HG03097 (cell line): ENCODE data around the gene CCDC15.
"Not testable (repeated sequence)": the region's sequence is repeated elsewhere in the genome, so short reads cannot be mapped to it uniquely, and the experiment has no call there.

Experiments
- ATAC-seq: cut with Tn5 transposase; IDR thresholded peaks from one replicate; pipeline ENCODE4 v1.9.1; 2021; ENCODE audit not compliant: unreplicated experiment, low FRiP score

The CCDC15 gene

DNA sequence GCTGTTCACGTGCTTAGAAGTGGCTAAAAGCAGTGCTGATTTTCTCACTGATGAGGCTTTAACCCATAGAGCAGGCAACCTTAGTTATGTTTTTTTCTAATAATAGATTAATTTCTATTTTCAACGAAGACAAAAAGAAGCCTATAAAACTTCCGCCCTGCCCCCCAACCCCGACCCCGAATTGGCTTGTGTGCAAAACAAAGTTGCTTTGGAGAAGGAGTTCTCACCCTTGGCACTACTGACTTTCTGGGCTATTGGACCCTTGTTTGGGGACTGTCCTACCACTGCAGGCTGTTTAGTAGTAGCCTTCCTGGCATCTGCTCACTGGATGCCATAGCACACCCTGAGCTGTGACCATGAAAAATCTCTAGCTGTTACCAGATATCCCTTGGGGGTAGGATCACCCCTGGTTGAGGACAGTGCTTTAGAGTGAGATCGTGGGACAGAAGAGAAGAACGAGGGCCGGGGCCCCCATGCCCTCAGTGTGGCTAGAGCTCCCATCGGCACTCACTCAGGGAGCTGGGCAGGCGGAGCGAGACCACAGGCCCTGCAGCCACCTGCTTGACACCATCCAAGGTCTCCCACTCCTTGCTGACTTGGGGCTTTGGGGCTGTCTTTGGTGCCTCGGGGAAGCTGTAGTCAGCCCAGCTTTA lies 126.0 kb downstream of the CCDC15 start:
- no peak for ATAC-seq

DNA sequence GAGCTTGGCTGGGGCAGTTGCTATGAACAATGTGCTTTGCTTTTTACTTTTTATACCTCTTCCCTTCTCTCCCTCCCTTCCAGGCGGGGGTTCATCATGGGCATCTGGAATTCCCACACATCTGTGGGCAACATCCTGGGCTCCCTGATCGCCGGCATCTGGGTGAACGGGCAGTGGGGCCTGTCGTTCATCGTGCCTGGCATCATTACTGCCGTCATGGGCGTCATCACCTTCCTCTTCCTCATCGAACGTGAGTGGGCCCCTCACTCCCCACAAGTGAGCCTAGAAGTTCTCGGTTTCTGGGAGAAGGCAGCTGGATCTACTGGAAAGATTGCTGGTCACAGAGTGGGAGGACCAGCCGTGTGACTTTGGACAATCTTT lies 126.5 kb downstream of the CCDC15 start:
- no peak for ATAC-seq

DNA sequence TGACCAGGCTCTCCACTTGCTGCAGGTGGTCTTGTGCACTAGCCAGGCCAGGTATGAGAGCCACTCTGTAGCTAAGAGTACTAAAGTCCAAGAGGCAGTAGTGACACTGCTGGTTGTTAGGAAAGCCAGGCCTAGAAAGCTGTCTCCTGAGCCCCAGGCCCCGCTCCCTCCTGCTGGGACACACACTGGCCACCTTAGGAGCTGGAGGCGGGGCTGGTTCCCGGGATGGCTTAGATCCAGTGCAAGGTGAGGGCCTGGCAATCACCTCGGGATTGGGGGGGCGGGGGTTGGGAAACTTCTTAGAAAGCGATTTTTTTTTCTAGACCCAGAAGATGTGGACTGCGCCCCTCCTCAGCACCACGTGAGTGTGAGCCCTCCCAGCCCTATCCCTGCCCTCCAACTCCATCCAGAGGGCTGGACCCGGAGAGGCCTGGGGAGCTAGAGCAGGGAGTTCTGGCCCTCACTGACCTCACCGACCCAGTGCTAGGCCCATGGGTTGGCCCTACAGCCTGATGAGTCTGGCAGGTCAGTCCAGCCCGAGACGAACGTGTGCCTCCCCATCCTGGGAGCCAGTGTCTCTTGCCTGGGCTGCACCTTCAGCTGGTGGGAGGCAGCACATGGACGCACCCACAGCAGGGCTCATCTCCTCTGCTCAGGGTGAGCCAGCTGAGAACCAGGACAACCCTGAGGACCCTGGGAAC lies 127.2 kb downstream of the CCDC15 start:
- ATAC-seq, result no peak

DNA sequence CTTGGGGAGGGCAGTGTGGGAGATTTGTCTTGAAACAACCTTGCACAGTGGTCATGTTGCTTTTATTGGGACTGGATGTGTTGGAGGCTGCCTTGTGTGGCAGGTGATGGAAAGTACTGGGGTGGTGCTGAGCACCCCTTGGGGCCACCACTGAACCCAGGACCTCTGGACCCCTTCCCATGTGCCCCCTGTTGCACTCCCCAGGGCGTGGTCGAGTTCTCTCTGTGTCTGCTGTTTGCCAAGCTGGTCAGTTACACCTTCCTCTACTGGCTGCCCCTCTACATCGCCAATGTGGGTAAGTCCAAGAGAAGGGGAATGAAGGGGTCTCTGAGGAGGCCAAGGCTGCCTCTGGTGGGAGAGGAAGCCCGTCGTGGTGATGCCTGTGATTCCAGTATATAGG lies 128.0 kb downstream of the CCDC15 start:
- ATAC-seq, result no peak

DNA sequence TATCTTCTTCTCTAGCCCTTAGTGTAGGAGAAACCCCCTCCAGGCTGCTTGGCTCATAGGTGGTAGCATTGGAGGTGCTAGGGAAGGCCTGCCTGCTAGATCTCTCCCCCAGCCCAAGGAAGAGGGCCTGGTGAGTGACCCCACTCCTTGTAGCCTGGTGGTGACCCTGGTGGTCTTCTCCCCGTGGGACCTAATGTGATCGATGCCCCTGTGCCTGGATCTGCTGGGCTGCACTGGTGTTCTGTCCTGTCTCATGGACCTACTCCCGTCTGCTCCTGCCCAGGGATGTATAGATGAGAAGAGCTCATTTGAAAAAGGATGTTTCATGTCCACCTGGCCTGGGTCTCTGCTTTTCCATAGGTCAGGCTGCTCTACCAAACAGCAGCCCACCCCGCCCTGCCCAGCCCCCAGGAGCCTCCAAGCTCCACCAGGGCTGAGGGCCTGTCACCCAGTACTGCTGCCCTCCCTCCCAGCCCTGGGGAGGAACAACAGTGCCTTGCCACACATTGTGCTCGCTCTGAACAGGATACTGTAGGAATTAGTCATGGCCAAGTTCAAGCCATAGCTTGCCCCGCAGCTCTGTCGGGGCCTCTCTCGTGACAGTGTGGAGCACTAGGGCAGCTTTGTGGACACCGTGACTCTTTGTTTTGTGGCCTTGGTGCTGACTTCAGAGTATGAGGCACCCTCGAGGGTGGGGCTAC lies 128.8 kb downstream of the CCDC15 start:
- ATAC-seq, result no peak

DNA sequence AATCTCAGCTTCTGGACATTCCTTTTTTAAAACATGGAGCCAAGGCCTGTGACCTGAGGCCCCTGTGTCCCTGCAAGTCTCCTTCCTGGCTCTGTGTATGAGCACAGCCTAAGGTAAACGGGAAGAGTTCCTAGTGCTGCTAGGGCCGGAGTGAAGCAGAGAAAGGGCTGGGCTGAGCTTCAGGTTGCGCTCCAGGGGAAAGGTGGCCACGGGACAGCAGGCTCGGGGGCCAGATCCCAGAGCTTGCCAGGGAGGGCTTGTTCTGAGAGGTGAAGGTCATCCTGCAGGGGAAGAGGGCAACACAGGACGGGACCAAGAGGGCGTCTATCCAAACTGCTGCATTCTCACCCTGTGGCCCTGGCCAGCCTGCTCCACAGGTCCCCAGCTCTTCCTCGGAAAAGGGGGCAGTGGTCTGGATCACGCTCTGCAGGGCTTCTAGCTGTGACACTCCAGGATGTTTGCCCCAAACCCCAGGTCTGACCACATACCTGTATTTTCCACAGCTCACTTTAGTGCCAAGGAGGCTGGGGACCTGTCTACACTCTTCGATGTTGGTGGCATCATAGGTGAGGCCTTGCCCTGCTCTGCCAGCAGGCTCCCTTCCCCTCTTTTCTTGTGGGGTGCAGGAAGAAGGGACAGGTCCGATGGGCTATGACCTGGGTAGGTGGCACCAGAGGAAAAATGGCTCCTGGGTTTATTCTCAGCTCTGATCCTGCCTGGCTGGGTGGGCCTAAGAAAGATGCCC lies 129.5 kb downstream of the CCDC15 start:
- ATAC-seq, result no peak

DNA sequence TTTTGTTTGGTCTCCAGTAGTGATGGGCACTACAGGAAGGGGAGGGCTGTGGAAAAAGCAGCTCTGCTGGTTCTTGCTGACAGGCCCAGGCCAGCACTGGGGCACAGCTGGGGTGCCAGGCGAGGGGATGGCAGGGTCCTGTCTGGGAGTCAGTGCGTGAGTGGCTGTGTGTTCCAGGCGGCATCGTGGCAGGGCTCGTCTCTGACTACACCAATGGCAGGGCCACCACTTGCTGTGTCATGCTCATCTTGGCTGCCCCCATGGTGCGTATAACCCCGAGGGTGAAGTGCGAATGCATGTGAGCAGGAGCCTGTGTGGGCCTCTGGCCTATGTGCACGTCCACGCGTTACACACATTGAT lies 130.0 kb downstream of the CCDC15 start:
- ATAC-seq, result no peak

DNA sequence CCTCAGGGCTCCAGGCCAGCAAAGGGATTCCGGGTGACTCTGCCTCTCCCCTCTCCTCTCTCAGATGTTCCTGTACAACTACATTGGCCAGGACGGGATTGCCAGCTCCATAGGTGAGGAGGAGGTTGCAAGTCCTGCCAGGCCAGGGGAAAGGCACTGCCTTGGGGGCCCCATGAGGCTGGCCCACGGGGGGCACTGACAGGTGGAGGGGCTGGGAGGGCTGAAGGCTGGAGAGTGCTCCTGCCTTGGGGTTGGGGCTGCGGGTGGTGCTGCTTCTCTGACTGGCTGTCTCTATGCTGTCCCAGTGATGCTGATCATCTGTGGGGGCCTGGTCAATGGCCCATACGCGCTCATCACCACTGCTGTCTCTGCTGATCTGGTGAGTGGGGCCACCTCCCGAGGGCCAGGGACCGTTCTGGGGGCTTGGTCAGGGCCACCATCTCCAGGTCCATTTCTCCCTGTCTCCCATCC lies 130.8 kb downstream of the CCDC15 start:
- no peak for ATAC-seq

DNA sequence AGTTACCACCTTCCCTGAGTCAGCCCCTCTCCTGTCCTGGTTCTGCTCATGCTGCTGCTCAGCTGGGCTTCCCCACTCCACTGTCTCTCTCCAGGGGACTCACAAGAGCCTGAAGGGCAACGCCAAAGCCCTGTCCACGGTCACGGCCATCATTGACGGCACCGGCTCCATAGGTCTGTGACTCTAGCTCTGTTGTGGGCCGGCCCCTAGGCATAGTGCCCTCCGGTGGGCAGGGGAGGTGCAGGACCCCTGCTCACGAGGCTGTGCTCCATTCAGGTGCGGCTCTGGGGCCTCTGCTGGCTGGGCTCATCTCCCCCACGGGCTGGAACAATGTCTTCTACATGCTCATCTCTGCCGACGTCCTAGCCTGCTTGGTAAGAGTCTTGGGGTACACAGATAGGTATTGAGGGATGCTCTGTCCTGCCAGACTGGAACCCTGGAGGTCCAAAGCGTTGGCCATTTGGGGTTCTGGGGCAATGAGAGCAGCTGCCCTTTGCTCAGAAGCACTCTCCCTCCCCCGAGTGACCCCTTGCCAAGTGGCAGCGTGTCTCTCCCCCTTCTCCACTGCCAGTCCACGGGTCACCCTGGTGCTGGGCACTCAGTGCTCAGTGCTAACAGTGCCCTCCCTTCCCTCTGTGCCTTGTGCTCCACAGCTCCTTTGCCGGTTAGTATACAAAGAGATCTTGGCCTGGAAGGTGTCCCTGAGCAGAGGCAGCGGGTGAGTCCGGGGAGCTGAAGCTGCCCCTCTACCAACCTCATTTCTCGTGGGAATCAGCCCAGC lies 131.5 kb downstream of the CCDC15 start:
- ATAC-seq, result no peak

DNA sequence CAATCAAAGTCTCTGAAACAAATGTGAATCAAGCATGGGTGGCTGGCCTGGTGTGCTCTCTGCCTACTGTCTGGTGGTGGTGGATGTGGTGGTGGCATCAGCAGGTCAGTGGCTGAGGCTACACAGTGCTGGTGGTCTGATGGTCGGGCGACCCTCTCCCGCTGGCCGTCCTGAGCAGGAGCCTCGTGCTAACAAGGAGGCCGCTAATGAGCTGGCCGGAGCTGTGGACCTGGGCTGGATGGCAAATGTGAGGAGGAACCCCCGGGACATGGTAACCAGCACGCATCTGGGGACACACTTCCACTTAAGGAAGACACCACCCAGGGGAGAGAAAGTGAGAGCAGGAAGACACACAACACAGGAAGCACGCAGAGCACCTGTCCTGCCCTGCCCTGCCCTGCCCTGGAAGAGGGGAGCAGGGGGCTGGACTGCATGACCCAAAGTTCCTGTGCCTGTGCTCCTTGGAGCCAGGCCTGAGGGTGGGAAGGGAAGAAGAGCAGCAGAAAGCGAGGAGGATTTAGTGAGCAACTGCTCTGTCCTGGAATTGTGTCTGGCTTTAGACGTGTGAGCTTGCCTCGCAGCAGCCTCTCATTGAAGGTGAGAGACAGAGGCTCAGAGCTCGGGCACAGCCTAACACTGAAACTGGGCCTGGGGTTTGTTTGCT lies 132.8 kb downstream of the CCDC15 start:
- no peak for ATAC-seq

DNA sequence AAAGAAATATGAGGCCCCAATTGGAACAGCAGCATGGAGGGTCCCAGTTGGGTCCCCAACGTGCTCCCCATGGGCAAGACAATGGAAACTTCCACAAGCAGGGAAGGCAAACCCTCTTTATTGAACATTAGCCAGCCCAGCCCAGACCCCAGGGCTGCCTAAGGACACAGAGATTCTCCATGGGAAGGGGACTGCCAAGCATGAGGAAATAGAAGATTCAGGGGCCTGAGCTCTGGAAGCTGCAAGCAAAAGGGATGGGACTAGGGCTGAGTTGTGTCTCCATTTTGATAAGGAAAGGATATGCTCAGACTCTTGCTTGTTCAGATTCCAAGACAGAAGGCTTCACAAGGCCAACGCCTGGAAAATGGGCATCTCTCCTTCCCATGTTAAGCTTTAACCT lies 134.1 kb downstream of the CCDC15 start:
- no peak for ATAC-seq

DNA sequence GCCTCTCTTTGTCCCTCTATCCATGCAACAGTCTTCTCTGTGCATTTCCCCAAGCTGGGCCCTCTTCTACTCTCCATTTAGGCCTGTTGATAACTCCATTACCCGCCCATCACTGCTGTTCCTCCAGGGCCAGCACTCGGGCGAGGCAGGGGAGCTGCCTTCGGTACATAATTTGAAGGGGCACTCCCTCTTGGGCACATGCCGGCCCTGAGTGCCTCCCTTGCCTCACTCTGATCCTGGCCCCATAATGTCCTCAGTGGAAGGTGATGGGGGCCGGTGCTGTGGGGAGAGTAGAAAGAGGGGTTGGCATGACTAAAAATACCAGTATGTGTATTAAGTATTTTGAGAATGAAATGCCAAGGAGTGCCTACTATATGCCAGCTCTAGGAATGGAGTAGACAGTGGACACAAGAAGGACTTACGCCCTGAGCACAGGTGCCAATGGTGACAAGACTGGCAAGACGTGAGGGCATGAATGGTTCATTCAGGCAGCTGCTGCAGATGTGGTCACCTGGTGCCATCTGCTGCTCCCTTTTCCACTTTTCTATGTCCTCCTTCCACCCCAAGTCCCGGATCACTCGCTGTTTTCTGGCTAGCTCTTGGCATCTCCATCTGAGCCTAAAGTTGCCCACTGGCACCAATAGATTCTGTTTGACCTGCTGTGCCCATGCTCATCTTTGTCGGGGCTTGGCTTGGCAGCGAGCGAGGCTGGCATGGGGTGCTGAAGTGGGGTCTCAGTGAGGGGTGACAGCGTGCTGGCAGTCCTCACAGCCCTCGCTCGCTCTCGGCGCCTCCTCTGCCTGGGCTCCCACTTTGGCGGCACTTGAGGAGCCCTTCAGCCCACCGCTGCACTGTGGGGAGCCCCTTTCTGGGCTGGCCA lies 134.8 kb downstream of the CCDC15 start:
- ATAC-seq, result no peak

DNA sequence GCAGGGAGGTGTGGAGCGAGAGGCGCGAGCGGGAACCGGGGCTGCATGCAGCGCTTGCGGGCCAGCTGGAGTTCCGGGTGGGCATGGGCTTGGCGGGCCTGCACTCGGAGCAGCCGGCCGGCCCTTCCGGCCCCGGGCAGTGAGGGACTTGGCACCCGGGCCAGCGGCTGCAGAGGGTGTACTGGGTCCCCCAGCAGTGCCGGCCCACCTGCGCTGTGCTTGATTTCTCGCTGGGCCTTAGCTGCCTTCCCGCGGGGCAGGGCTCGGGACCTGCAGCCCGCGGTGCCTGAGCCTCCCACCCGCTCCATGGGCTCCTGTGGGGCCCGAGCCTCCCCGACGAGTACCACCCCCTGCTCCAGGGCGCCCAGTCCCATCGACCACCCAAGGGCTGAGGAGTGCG lies 135.5 kb downstream of the CCDC15 start:
- ATAC-seq, result not testable (repeated sequence)

DNA sequence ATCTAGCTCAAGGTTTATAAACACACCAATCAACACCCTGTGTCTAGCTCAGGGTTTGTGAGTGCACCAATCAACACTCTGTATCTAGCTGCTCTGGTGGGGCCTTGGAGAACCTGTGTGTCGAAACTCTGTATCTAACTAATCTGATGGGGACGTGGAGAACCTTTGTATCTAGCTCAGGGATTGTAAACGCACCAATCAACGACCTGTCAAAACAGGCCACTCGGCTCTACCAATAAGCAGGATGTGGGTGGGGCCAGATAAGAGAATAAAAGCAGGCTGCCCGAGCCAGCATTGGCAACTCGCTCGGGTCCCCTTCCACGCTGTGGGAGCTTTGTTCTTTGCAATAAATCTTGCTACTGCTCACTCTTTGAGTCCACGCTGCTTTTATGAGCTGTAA lies 136.1 kb downstream of the CCDC15 start:
- ATAC-seq, result not testable (repeated sequence)

DNA sequence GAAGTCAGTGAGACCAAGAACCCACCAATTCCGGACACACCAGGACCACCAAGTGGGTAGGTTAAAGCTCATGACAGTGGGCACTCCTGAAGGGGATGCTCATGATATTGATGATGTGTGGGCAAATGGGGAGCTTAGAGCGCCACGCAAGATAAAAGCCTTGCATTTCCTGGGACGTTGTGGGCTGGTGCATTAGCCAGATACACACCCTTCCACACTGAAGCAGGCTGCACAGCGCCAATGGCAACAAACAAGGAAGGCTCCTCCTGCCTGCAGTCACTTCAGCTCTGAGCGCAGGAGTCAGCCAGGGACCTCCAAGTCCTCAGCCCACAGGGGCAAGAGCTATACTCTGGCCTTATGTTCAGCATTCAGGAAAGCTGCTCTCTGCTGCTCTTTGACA lies 136.8 kb downstream of the CCDC15 start:
- ATAC-seq, result no peak
